Astrocyte (in vitro differentiated cells and primary cell): ENCODE measurements around the gene ACOX3. TPM values are rescaled to one million over a fixed set of nuclear protein-coding genes. Genes with fewer than 3 reads are reported as not detected.
A peak's percentile ranks its signal among the peaks of the same experiment; 100 is the strongest.

ENCODE experiments used
- DNase-seq: peaks from one replicate; pipeline ENCODE4 v3.0.0-alpha.2; 2010; ENCODE audit warnings: low read depth
- FAIRE-seq: peaks from 2 replicates; lab custom pipeline; 2011; peaks lifted over from hg19 to GRCh38; lab: Jason Lieb, UNC
- H2AFZ ChIP-seq: 2 replicates; pipeline ENCODE4 v1.6.0; 2012; ENCODE audit warnings: low read depth, low read length, inconsistent platforms
- H3K27ac ChIP-seq: 2 replicates; pipeline ENCODE4 v1.5.1; 2011; ENCODE audit warnings: low read depth, low read length, inconsistent platforms
- H3K27me3 ChIP-seq: 2 replicates; pipeline ENCODE4 v1.6.0; 2011; ENCODE audit warnings: low read length, inconsistent platforms; ENCODE audit not compliant: insufficient read depth
- H3K36me3 ChIP-seq: 2 replicates; pipeline ENCODE4 v1.5.1; 2011; ENCODE audit warnings: low read length, inconsistent platforms; ENCODE audit not compliant: insufficient read depth
- H3K4me1 ChIP-seq: 2 replicates; pipeline ENCODE4 v1.5.1; 2011; ENCODE audit warnings: low read length, inconsistent platforms; ENCODE audit not compliant: insufficient read depth
- H3K4me2 ChIP-seq: 2 replicates; pipeline ENCODE4 v1.6.0; 2012; ENCODE audit warnings: low read length, inconsistent platforms
- H3K4me3 ChIP-seq: 2 replicates; pipeline ENCODE4 v1.5.1; 2011; ENCODE audit warnings: low read depth, mild to moderate bottlenecking, low read length, inconsistent platforms; ENCODE audit not compliant: insufficient read depth
- H3K79me2 ChIP-seq: 2 replicates; pipeline ENCODE4 v1.6.0; 2012; ENCODE audit warnings: mild to moderate bottlenecking, low read length, inconsistent platforms; ENCODE audit not compliant: insufficient read depth
- H3K9ac ChIP-seq: 2 replicates; pipeline ENCODE4 v1.6.0; 2012; ENCODE audit warnings: mild to moderate bottlenecking, low read length, inconsistent platforms
- H3K9me3 ChIP-seq: 2 replicates; pipeline ENCODE4 v1.5.1; 2012; ENCODE audit warnings: low read depth, mild to moderate bottlenecking, low read length, inconsistent platforms; ENCODE audit not compliant: insufficient read depth
- H4K20me1 ChIP-seq: 2 replicates; pipeline ENCODE4 v1.6.0; 2012; ENCODE audit warnings: low read length, inconsistent platforms; ENCODE audit not compliant: insufficient read depth
- H3K27ac Mint-ChIP-seq: one replicate; pipeline ENCODE4 v1.8.0; 2021; ENCODE audit warnings: mild to moderate bottlenecking, mixed read lengths; ENCODE audit not compliant: unreplicated experiment
- H3K27me3 Mint-ChIP-seq: one replicate; pipeline ENCODE4 v1.8.0; 2021; ENCODE audit warnings: low read depth, mixed read lengths; ENCODE audit not compliant: unreplicated experiment
- H3K36me3 Mint-ChIP-seq: one replicate; pipeline ENCODE4 v1.8.0; 2021; ENCODE audit warnings: low read depth, mixed read lengths; ENCODE audit not compliant: unreplicated experiment
- H3K4me1 Mint-ChIP-seq: one replicate; pipeline ENCODE4 v1.8.0; 2021; ENCODE audit warnings: low read depth, mixed read lengths; ENCODE audit not compliant: unreplicated experiment
- H3K4me3 Mint-ChIP-seq: one replicate; pipeline ENCODE4 v1.8.0; 2021; ENCODE audit warnings: mild to moderate bottlenecking, moderate library complexity, mixed read lengths; ENCODE audit not compliant: unreplicated experiment
- H3K9me3 Mint-ChIP-seq: one replicate; pipeline ENCODE4 v1.8.0; 2021; ENCODE audit warnings: mild to moderate bottlenecking, mixed read lengths; ENCODE audit not compliant: unreplicated experiment
- CTCF ChIP-seq: IDR thresholded peaks from 2 replicates; pipeline ENCODE4 v1.5.1; 2011; ENCODE audit warnings: low read depth, mild to moderate bottlenecking, inconsistent platforms, low read length, moderate library complexity; ENCODE audit not compliant: insufficient read depth
- EZH2 ChIP-seq: IDR thresholded peaks from 2 replicates; pipeline ENCODE4 v1.6.1; 2012; ENCODE audit warnings: mild to moderate bottlenecking, low read length, inconsistent platforms; ENCODE audit not compliant: insufficient read depth
- total RNA-seq: library from RNA; stranded (reverse); gene quantifications from 2 replicates; pipeline ENCODE4 v1.2.1, GENCODE V29; 2021

ACOX3 gene
- total RNA-seq, 1 donor from 2014 or later: 45.6 TPM

DNA sequence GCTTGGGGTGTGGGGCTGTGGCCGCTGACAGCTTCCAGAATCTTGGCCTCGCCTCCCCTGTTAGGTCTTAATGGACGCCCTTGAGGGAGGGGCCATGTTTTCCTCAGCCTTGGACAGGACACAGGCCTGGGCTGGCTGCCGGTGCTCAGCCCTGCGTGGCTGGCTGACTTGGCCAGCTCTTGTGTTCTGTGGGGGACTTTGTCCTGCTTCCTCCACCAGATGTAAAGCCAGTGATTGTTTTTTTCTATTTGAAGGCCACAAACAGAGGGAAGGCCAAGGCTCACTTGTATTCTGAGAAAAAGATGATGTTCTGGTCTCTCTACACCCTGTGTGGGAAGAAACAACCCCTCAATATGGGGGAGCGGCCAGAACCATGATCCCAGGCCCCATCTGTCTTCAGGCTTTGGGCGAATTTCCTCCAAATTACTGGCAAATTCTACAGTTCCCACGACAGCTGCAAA lies 99.7 kb downstream of the ACOX3 start:
- H3K36me3 Mint-ChIP-seq: no peaks in the 10 kb centered on the region
- no peaks in the 10 kb centered on the region for H3K79me2 ChIP-seq
- H3K9me3 Mint-ChIP-seq: peaks cover 10% of the 10 kb centered on the region
- H3K9me3 ChIP-seq: peaks cover under 1% of the 10 kb centered on the region
- H4K20me1 ChIP-seq: no peaks in the 10 kb centered on the region
- H3K4me3 ChIP-seq: no peak overlapping the region
- H3K27ac Mint-ChIP-seq: no peak overlapping the region
- no peak overlapping the region for H3K9ac ChIP-seq
- TF ChIP-seq CTCF: no peak
- no peak for TF ChIP-seq EZH2
- peaks cover 14% of the 10 kb centered on the region for H3K27me3 Mint-ChIP-seq
- no peak overlapping the region for H3K4me2 ChIP-seq
- H3K27ac ChIP-seq: no peak overlapping the region
- H3K4me3 Mint-ChIP-seq: no peak overlapping the region
- peaks cover 2% of the 10 kb centered on the region for H3K4me1 ChIP-seq
- peaks cover 11% of the 10 kb centered on the region for H3K27me3 ChIP-seq
- no peak overlapping the region for H2AFZ ChIP-seq
- no peak for FAIRE-seq
- peaks cover 7% of the 10 kb centered on the region for H3K4me1 Mint-ChIP-seq
- no peak for DNase-seq
- H3K36me3 ChIP-seq: no peaks in the 10 kb centered on the region

- no peak overlapping the region for H3K4me3 Mint-ChIP-seq
- TF ChIP-seq CTCF (no peak), EZH2 (no peak)
- no peak overlapping the region for H3K27ac Mint-ChIP-seq
- H3K27me3 ChIP-seq: peaks cover 7% of the 10 kb centered on the region
- no peaks in the 10 kb centered on the region for H3K36me3 ChIP-seq
- H3K36me3 Mint-ChIP-seq: no peaks in the 10 kb centered on the region
- no peak for DNase-seq
- H3K9ac ChIP-seq: no peak overlapping the region
- no peak overlapping the region for H3K4me3 ChIP-seq
- H4K20me1 ChIP-seq: no peaks in the 10 kb centered on the region
- peaks cover 9% of the 10 kb centered on the region for H3K9me3 Mint-ChIP-seq
- peaks cover 9% of the 10 kb centered on the region for H3K9me3 ChIP-seq
- no peak overlapping the region for H2AFZ ChIP-seq
- no peak for FAIRE-seq
- peaks cover 2% of the 10 kb centered on the region for H3K4me1 ChIP-seq
- no peaks in the 10 kb centered on the region for H3K79me2 ChIP-seq
- peaks cover 5% of the 10 kb centered on the region for H3K27me3 Mint-ChIP-seq
- H3K27ac ChIP-seq: no peak overlapping the region
- H3K4me1 Mint-ChIP-seq: peaks cover 7% of the 10 kb centered on the region
- H3K4me2 ChIP-seq: no peak overlapping the region
These were observed 102.1 kb downstream of the ACOX3 start for GRCh38 chr4:8338351-8338961.

DNA sequence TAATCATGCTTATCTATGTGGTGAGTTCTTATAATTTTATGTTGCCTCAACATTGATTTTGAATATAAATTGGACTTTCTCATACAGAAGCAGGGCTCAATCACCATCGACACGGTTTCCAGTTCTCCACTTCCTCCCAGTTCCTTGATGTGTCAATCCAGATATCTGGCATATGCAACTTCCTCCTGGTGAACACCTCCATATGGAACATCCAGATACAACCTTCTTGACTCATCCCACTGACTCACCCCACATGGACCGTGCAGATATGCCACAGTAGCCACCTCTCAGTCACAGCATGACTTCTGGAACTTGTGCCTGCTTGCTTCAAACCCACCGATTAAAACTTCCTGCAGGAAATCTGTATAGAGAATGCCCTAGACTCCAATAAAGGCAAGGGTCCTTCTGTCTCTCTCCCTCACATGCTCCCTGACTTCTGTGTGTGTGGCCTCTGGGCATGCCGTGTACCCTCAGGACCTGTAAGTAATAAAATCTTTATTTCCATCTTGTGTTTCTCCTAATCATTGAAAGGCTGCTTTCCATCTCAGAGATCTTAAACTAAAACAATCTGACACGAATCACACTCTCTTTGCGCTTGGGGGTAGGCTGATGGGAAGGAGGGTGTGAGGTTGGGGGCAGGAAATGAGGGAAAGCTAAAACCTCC lies 104.0 kb downstream of the ACOX3 start:
- no peaks in the 10 kb centered on the region for H3K36me3 Mint-ChIP-seq
- H3K4me1 ChIP-seq: peaks cover 2% of the 10 kb centered on the region
- peaks cover 7% of the 10 kb centered on the region for H3K27me3 ChIP-seq
- peak overlapping the region; percentile 9 for H3K4me2 ChIP-seq
- peaks cover 7% of the 10 kb centered on the region for H3K4me1 Mint-ChIP-seq
- no peaks in the 10 kb centered on the region for H4K20me1 ChIP-seq
- H3K27ac Mint-ChIP-seq: peak overlapping the region; percentile 2
- H2AFZ ChIP-seq: no peak overlapping the region
- no peak overlapping the region for H3K9ac ChIP-seq
- H3K27me3 Mint-ChIP-seq: peaks cover 19% of the 10 kb centered on the region
- no peak overlapping the region for H3K4me3 Mint-ChIP-seq
- H3K4me3 ChIP-seq: no peak overlapping the region
- H3K27ac ChIP-seq: no peak overlapping the region
- no peak for TF ChIP-seq EZH2
- TF ChIP-seq CTCF: no peak
- no peak for DNase-seq
- H3K9me3 Mint-ChIP-seq: peaks cover 12% of the 10 kb centered on the region
- H3K79me2 ChIP-seq: no peaks in the 10 kb centered on the region
- FAIRE-seq: peak; percentile 72
- H3K9me3 ChIP-seq: peaks cover 9% of the 10 kb centered on the region
- no peaks in the 10 kb centered on the region for H3K36me3 ChIP-seq
